Loucy (cell line): ENCODE results near the gene RHOA.
"Not testable (repeated sequence)": the region's sequence is repeated elsewhere in the genome, so short reads cannot be mapped to it uniquely, and the experiment has no call there.

Experiments
- H2AFZ ChIP-seq: fragments of 200-600 bp; sonication (generic); 2 replicates; pipeline ENCODE4 v1.6.0; 2016; ENCODE audit warnings: antibody characterized with exemption, mild to moderate bottlenecking, low read length, moderate library complexity
- H3F3A ChIP-seq: fragments of 200-600 bp; 2 replicates; pipeline ENCODE4 v1.6.0; 2016; ENCODE audit warnings: antibody characterized with exemption, low read depth, mild to moderate bottlenecking
- H3K27me3 ChIP-seq: fragments of 200-600 bp; sonication (generic); 2 replicates; pipeline ENCODE4 v1.6.1; 2014; ENCODE audit warnings: low read length, mild to moderate bottlenecking; ENCODE audit not compliant: insufficient read depth, poor library complexity, severe bottlenecking
- H3K36me3 ChIP-seq: fragments of 200-600 bp; sonication (generic); 2 replicates; pipeline ENCODE4 v1.6.1; 2016; ENCODE audit warnings: low read length; ENCODE audit not compliant: insufficient read depth
- H3K4me1 ChIP-seq: fragments of 200-600 bp; sonication (generic); 2 replicates; pipeline ENCODE4 v1.5.1; 2014; ENCODE audit warnings: low read length, mild to moderate bottlenecking; ENCODE audit not compliant: insufficient read depth, poor library complexity, severe bottlenecking
- H3K4me2 ChIP-seq: fragments of 200-600 bp; sonication (generic); 2 replicates; pipeline ENCODE4 v1.6.0; 2014; ENCODE audit warnings: antibody characterized with exemption, low read length, low read depth, mild to moderate bottlenecking; ENCODE audit not compliant: poor library complexity, severe bottlenecking
- H3K4me3 ChIP-seq: fragments of 200-600 bp; sonication (generic); 2 replicates; pipeline ENCODE4 v1.5.1; 2014; ENCODE audit warnings: low read length, mild to moderate bottlenecking, mixed read lengths; ENCODE audit not compliant: poor library complexity, severe bottlenecking
- H3K79me2 ChIP-seq: fragments of 200-600 bp; sonication (generic); 2 replicates; pipeline ENCODE4 v1.6.1; 2014; ENCODE audit warnings: low read length; ENCODE audit not compliant: insufficient read depth
- H3K9ac ChIP-seq: fragments of 200-600 bp; sonication (generic); 2 replicates; pipeline ENCODE4 v1.6.0; 2014; ENCODE audit warnings: mild to moderate bottlenecking, low read depth, low read length, moderate library complexity; ENCODE audit not compliant: poor library complexity, severe bottlenecking
- H3K9me2 ChIP-seq: fragments of 200-600 bp; sonication (generic); replicated peaks from 2 replicates; pipeline ENCODE4 v1.6.1; 2016; ENCODE audit warnings: low read depth, low read length, mixed read lengths
- H3K9me3 ChIP-seq: fragments of 200-600 bp; sonication (generic); 2 replicates; pipeline ENCODE4 v1.6.1; 2014; ENCODE audit warnings: mild to moderate bottlenecking, antibody characterized with exemption, low read length, low read depth; ENCODE audit not compliant: insufficient read depth
- H4K20me1 ChIP-seq: fragments of 200-600 bp; sonication (generic); 2 replicates; pipeline ENCODE4 v1.6.0; 2014; ENCODE audit warnings: antibody characterized with exemption, low read length, mild to moderate bottlenecking; ENCODE audit not compliant: insufficient read depth, poor library complexity, severe bottlenecking
- CTCF ChIP-seq: fragments of 200-600 bp; sonication (generic); conservative IDR thresholded peaks from 2 replicates; pipeline ENCODE4 v1.5.1; 2014; ENCODE audit warnings: mild to moderate bottlenecking, antibody characterized with exemption, low read length
- EZH2phosphoT487 ChIP-seq: fragments of 200-600 bp; IDR thresholded peaks from 2 replicates; pipeline ENCODE4 v1.6.1; 2018; ENCODE audit warnings: antibody characterized with exemption, mild to moderate bottlenecking, moderate library complexity, borderline replicate concordance

The RHOA gene

GRCh38 chr3:49397470-49397869 is 14.3 kb downstream of the RHOA start:
- TF ChIP-seq EZH2phosphoT487 (no peak), CTCF (no peak)
- Histone ChIP-seq H3K36me3 (peaks cover 42% of the 10 kb centered on the region; the same call in 1 of the 2 replicates), H4K20me1 (peaks cover 88% of the 10 kb centered on the region), H3K9me2 (no peaks in the 10 kb centered on the region), H3K9me3 (no peaks in the 10 kb centered on the region), H3F3A (no peaks in the 10 kb centered on the region), H3K79me2 (peaks cover 100% of the 10 kb centered on the region), H3K9ac (no peak overlapping the region), H3K4me2 (no peak overlapping the region), H2AFZ (no peak overlapping the region), H3K4me1 (peaks cover 4% of the 10 kb centered on the region), H3K27me3 (no peaks in the 10 kb centered on the region), H3K4me3 (no peak overlapping the region)

GRCh38 chr3:49391310-49391709 is 20.5 kb downstream of the RHOA start:
- H3K4me1 ChIP-seq, H3K9me2 ChIP-seq, H3K27me3 ChIP-seq, H3F3A ChIP-seq, H3K9ac ChIP-seq, H2AFZ ChIP-seq, H3K9me3 ChIP-seq, H3K4me2 ChIP-seq, H3K4me3 ChIP-seq: not testable (repeated sequence)
- Histone ChIP-seq H4K20me1 (peaks cover 78% of the 10 kb centered on the region), H3K36me3 (peaks cover 26% of the 10 kb centered on the region; the same call in 1 of the 2 replicates), H3K79me2 (peaks cover 98% of the 10 kb centered on the region)

GRCh38 chr3:49389297-49389696 is 22.5 kb downstream of the RHOA start:
- H3K27me3 ChIP-seq, result no peaks in the 10 kb centered on the region
- peaks cover 11% of the 10 kb centered on the region; the same call in 1 of the 2 replicates for H3K36me3 ChIP-seq

More at GRCh38 chr3:49389297-49389696, 22.5 kb downstream of the RHOA start:
- H3K9ac ChIP-seq, result no peak overlapping the region
- no peaks in the 10 kb centered on the region for H3K4me1 ChIP-seq
- no peaks in the 10 kb centered on the region for H3K9me2 ChIP-seq
- H3K4me3 ChIP-seq, result no peak overlapping the region
- H2AFZ ChIP-seq, result no peak overlapping the region
- H3K79me2 ChIP-seq, result peaks cover 98% of the 10 kb centered on the region
- no peaks in the 10 kb centered on the region for H3K9me3 ChIP-seq
- H3F3A ChIP-seq, result no peaks in the 10 kb centered on the region
- H3K4me2 ChIP-seq, result no peak overlapping the region
- H4K20me1 ChIP-seq, result peaks cover 77% of the 10 kb centered on the region
- TF ChIP-seq CTCF (no peak), EZH2phosphoT487 (no peak)
